HepG2 (cell line): ENCODE measurements around the gene CLIC4.

Source experiments
- AKAP8 ChIP-seq: sonication (generic); formaldehyde crosslinking; IDR thresholded peaks from 2 replicates; pipeline ENCODE4 v1.5.1; 2020; ENCODE audit warnings: mild to moderate bottlenecking, missing genetic modification reagents
- FOXJ3 ChIP-seq: sonication (generic); formaldehyde crosslinking; IDR thresholded peaks from 2 replicates; pipeline ENCODE4 v1.4.0; 2020; ENCODE audit warnings: missing genetic modification reagents, mild to moderate bottlenecking, borderline replicate concordance
- GTF3A ChIP-seq: sonication (generic); formaldehyde crosslinking; conservative IDR thresholded peaks from 2 replicates; pipeline ENCODE4 v1.4.0; 2020; ENCODE audit warnings: mild to moderate bottlenecking, missing genetic modification reagents
- POLR2A ChIP-seq, 2 experiments: IDR thresholded peaks; 2 replicates each; pipeline ENCODE4 v1.6.1; 2011; ENCODE audit warnings: low read depth in 2 of 2, low read length in 2 of 2, mild to moderate bottlenecking in 1 of 2, moderate library complexity in 1 of 2; ENCODE audit not compliant: insufficient read depth in 1 of 2
- RORA ChIP-seq: sonication (generic); formaldehyde crosslinking; IDR thresholded peaks from 2 replicates; pipeline ENCODE4 v1.5.0; 2020; ENCODE audit warnings: mild to moderate bottlenecking, missing genetic modification reagents, moderate library complexity
- SRSF1 ChIP-seq: fragments of 200-400 bp; formaldehyde crosslinking; optimal IDR thresholded peaks from 2 replicates; pipeline ENCODE3; 2017; ENCODE audit warnings: mild to moderate bottlenecking, low read depth, low read length, moderate library complexity
- SYNCRIP ChIP-seq: fragments of 200-400 bp; formaldehyde crosslinking; IDR thresholded peaks from 2 replicates; pipeline ENCODE4 v1.6.1; 2018; ENCODE audit warnings: mild to moderate bottlenecking, low read depth, low read length; ENCODE audit not compliant: insufficient read depth
- TOE1 ChIP-seq: sonication (generic); formaldehyde crosslinking; IDR thresholded peaks from 2 replicates; pipeline ENCODE4 v1.4.0; 2020; ENCODE audit warnings: mild to moderate bottlenecking, missing genetic modification reagents
- TF ChIP-seq, protein P1 (sequence below): IDR thresholded peaks from 2 replicates; pipeline ENCODE4 v1.6.1; 2016; ENCODE audit warnings: low read depth, control low read depth
- TF ChIP-seq, protein P2 (sequence below): sonication (generic); formaldehyde crosslinking; IDR thresholded peaks from 2 replicates; pipeline ENCODE4 v1.4.0; 2020; ENCODE audit warnings: low read depth, missing genetic modification reagents

DNA sequence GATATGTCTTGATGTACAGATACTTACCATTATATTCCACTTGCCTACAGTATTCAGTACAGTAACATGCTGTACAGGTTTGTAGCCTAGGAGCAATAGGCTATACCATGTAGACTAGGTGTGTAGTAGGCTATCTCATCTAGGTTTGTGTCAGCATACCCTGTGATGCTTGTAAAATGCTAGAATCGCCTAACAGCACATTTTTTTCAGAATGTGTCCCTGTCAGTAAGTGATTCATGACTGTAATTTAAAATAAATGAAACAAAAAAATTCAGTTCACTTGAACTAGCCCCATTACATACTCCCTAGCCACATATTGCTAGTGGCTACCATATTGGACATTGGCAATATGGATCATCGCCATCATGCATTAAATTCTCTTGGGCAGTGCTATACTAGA, 51.3 kb downstream of the CLIC4 start:
- TF ChIP-seq RORA (CRISPR knock-in tag) (no peak), SRSF1 (no peak), FOXJ3 (no peak), TOE1 (CRISPR knock-in tag) (no peak), SYNCRIP (no peak), POLR2A (IDR thresholded peaks at IDR 0.05; ENCODE audit: insufficient read depth in 1 of 2, low read depth in 2 of 2, low read length in 2 of 2) (no peak), AKAP8 (CRISPR knock-in tag) (no peak), GTF3A (CRISPR knock-in tag) (no peak)
- TF ChIP-seq, protein P1, sequence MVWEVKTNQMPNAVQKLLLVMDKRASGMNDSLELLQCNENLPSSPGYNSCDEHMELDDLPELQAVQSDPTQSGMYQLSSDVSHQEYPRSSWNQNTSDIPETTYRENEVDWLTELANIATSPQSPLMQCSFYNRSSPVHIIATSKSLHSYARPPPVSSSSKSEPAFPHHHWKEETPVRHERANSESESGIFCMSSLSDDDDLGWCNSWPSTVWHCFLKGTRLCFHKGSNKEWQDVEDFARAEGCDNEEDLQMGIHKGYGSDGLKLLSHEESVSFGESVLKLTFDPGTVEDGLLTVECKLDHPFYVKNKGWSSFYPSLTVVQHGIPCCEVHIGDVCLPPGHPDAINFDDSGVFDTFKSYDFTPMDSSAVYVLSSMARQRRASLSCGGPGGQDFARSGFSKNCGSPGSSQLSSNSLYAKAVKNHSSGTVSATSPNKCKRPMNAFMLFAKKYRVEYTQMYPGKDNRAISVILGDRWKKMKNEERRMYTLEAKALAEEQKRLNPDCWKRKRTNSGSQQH (CRISPR knock-in tag), result no peak
- TF ChIP-seq, protein P2, sequence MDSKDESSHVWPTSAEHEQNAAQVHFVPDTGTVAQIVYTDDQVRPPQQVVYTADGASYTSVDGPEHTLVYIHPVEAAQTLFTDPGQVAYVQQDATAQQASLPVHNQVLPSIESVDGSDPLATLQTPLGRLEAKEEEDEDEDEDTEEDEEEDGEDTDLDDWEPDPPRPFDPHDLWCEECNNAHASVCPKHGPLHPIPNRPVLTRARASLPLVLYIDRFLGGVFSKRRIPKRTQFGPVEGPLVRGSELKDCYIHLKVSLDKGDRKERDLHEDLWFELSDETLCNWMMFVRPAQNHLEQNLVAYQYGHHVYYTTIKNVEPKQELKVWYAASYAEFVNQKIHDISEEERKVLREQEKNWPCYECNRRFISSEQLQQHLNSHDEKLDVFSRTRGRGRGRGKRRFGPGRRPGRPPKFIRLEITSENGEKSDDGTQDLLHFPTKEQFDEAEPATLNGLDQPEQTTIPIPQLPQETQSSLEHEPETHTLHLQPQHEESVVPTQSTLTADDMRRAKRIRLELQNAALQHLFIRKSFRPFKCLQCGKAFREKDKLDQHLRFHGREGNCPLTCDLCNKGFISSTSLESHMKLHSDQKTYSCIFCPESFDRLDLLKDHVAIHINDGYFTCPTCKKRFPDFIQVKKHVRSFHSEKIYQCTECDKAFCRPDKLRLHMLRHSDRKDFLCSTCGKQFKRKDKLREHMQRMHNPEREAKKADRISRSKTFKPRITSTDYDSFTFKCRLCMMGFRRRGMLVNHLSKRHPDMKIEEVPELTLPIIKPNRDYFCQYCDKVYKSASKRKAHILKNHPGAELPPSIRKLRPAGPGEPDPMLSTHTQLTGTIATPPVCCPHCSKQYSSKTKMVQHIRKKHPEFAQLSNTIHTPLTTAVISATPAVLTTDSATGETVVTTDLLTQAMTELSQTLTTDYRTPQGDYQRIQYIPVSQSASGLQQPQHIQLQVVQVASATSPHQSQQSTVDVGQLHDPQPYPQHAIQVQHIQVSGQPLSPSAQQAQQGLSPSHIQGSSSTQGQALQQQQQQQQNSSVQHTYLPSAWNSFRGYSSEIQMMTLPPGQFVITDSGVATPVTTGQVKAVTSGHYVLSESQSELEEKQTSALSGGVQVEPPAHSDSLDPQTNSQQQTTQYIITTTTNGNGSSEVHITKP, result no peak
